AG08396 (cell line): ENCODE results near the gene CPSF4L.
"Not testable (repeated sequence)": the region's sequence is repeated elsewhere in the genome, so short reads cannot be mapped to it uniquely, and the experiment has no call there.

Experiments
- DNase-seq: peaks from one replicate; pipeline ENCODE4 v3.0.0; 2012; ENCODE audit warnings: low spot score, mixed read lengths

CPSF4L gene

GRCh38 chr17:73261617-73261951, at the start of gene CPSF4L:
CPSF4L (minus strand) TSS chr17:73261880; CDS start chr17:73261818, 62 bp downstream.
- no peak for DNase-seq

GRCh38 chr17:73311428-73311780, 49.7 kb upstream of the CPSF4L start:
- DNase-seq = no peak

GRCh38 chr17:73309727-73310596, 48.3 kb upstream of the CPSF4L start:
- DNase-seq = no peak

- DNase-seq = not testable (repeated sequence)
These were observed 47.3 kb upstream of the CPSF4L start for GRCh38 chr17:73308959-73309358.

- DNase-seq = peak; percentile 75
These were observed 46.5 kb upstream of the CPSF4L start for GRCh38 chr17:73308017-73308823.

GRCh38 chr17:73307130-73307529, 45.5 kb upstream of the CPSF4L start:
- no peak for DNase-seq

- DNase-seq = no peak
These were observed 44.5 kb upstream of the CPSF4L start for GRCh38 chr17:73305845-73306836.

- DNase-seq = peak; percentile 72
These were observed 43.5 kb upstream of the CPSF4L start for GRCh38 chr17:73304971-73305812.

- DNase-seq = no peak
These were observed 42.8 kb upstream of the CPSF4L start for GRCh38 chr17:73304438-73304837.

GRCh38 chr17:73302189-73302588, 40.5 kb upstream of the CPSF4L start:
- DNase-seq = no peak

GRCh38 chr17:73301369-73301768, 39.7 kb upstream of the CPSF4L start:
- DNase-seq = no peak

- no peak for DNase-seq
These were observed 38.7 kb upstream of the CPSF4L start for GRCh38 chr17:73300392-73300791.

GRCh38 chr17:73297934-73298861, 36.5 kb upstream of the CPSF4L start:
- DNase-seq = no peak

- DNase-seq = peak; percentile 79
These were observed 31.8 kb upstream of the CPSF4L start for GRCh38 chr17:73293480-73293911.

GRCh38 chr17:73293031-73293430, 31.4 kb upstream of the CPSF4L start:
- no peak for DNase-seq

GRCh38 chr17:73292031-73292531, 30.4 kb upstream of the CPSF4L start:
- DNase-seq = peak; percentile 56

GRCh38 chr17:73291260-73291801, 29.7 kb upstream of the CPSF4L start:
- DNase-seq = peak; percentile 89

- no peak for DNase-seq
These were observed 28.9 kb upstream of the CPSF4L start for GRCh38 chr17:73290399-73291259.
